Left ventricle myocardium inferior (tissue), 1 donor: ENCODE results near the gene SNAP29. TPM values are rescaled to one million over a fixed set of nuclear protein-coding genes. Genes with fewer than 3 reads are reported as not detected.

Source experiments
- DNase-seq: peaks from one replicate; pipeline ENCODE4 v3.0.0-alpha.2; 2020
- H3K27ac ChIP-seq: fragments of 200-600 bp; replicated peaks from 2 replicates; pipeline ENCODE4 v1.8.0; 2021
- H3K27me3 ChIP-seq: fragments of 200-600 bp; 2 replicates; pipeline ENCODE4 v1.8.0; 2021; ENCODE audit warnings: low read depth
- H3K36me3 ChIP-seq: fragments of 200-600 bp; 2 replicates; pipeline ENCODE4 v1.8.0; 2021
- H3K4me1 ChIP-seq: fragments of 200-600 bp; 2 replicates; pipeline ENCODE4 v1.8.0; 2021
- H3K4me3 ChIP-seq: fragments of 200-600 bp; 2 replicates; pipeline ENCODE4 v1.8.0; 2021; ENCODE audit warnings: mild to moderate bottlenecking, moderate library complexity
- H3K9me3 ChIP-seq: fragments of 200-600 bp; replicated peaks from 2 replicates; pipeline ENCODE4 v1.8.0; 2021
- CTCF ChIP-seq: fragments of 200-600 bp; IDR thresholded peaks from 2 replicates; pipeline ENCODE4 v1.8.0; 2021; ENCODE audit warnings: antibody characterized with exemption, mild to moderate bottlenecking, borderline replicate concordance
- intact Hi-C: fragments of 100-400 bp; cut with micrococcal nuclease; formaldehyde crosslinking; loops from one replicate; pipeline ENCODE4 v1.11.0; 2022
- total RNA-seq: library from RNA; stranded (reverse); fragmentation: NEBNext Ultra II Directional; extraction: Animal tissue kit (Norgen Biotek cat#: 25700); gene quantifications from one replicate; pipeline ENCODE4 v1.2.1, GENCODE V29; 2021
- donor health status: DM: no; HTN: yes; CAD: no; lungs with severe emphysema.

The SNAP29 gene
- total RNA-seq, 1 donor from 2014 or later: 25.8 TPM

GRCh38 chr22:20839837-20840645 is 18.8 kb upstream of the SNAP29 start:
- H3K4me1 ChIP-seq: peaks cover 31% of the 10 kb centered on the region
- no peak overlapping the region for H3K27ac ChIP-seq
- intact Hi-C loops: no loop called here
- H3K4me3 ChIP-seq: no peak overlapping the region
- TF ChIP-seq CTCF: no peak
- H3K27me3 ChIP-seq: no peaks in the 10 kb centered on the region
- H3K9me3 ChIP-seq: no peaks in the 10 kb centered on the region
- no peak for DNase-seq
- no peaks in the 10 kb centered on the region for H3K36me3 ChIP-seq

GRCh38 chr22:20840646-20841371 is 18.0 kb upstream of the SNAP29 start:
- intact Hi-C loops: no loop called here
- Histone ChIP-seq H3K36me3 (no peaks in the 10 kb centered on the region), H3K27me3 (no peaks in the 10 kb centered on the region), H3K9me3 (no peaks in the 10 kb centered on the region), H3K4me3 (no peak overlapping the region), H3K27ac (no peak overlapping the region), H3K4me1 (peaks cover 38% of the 10 kb centered on the region)
- TF ChIP-seq CTCF: no peak
- DNase-seq: no peak

- no peak for TF ChIP-seq CTCF
- Histone ChIP-seq H3K27me3 (no peaks in the 10 kb centered on the region), H3K4me1 (peaks cover 38% of the 10 kb centered on the region), H3K4me3 (no peak overlapping the region), H3K27ac (no peak overlapping the region), H3K9me3 (no peaks in the 10 kb centered on the region), H3K36me3 (no peaks in the 10 kb centered on the region)
- DNase-seq: no peak
- intact Hi-C loops: no loop called here
These were observed 15.3 kb upstream of the SNAP29 start for GRCh38 chr22:20843501-20843900.

- no peak for DNase-seq
- H3K36me3 ChIP-seq: no peaks in the 10 kb centered on the region
- no peaks in the 10 kb centered on the region for H3K27me3 ChIP-seq
- no peak overlapping the region for H3K27ac ChIP-seq
- H3K4me3 ChIP-seq: no peak overlapping the region
- H3K4me1 ChIP-seq: peaks cover 38% of the 10 kb centered on the region
- intact Hi-C loops: no loop called here
- no peaks in the 10 kb centered on the region for H3K9me3 ChIP-seq
- no peak for TF ChIP-seq CTCF
These were observed 14.5 kb upstream of the SNAP29 start for GRCh38 chr22:20844055-20845037.

- H3K4me1 ChIP-seq: peaks cover 32% of the 10 kb centered on the region
- no peak for DNase-seq
- intact Hi-C loops: no loop called here
- no peak for TF ChIP-seq CTCF
- no peaks in the 10 kb centered on the region for H3K36me3 ChIP-seq
- H3K9me3 ChIP-seq: no peaks in the 10 kb centered on the region
- no peak overlapping the region for H3K4me3 ChIP-seq
- H3K27me3 ChIP-seq: no peaks in the 10 kb centered on the region
- no peak overlapping the region for H3K27ac ChIP-seq
These were observed 11.4 kb upstream of the SNAP29 start for GRCh38 chr22:20847318-20847822.
